Measurements from ENCODE around the gene METAP2. TPM values are rescaled to one million over a fixed set of nuclear protein-coding genes. Genes with fewer than 3 reads are reported as not detected.
A peak's percentile ranks its signal among the peaks of the same experiment; 100 is the strongest.

Gene METAP2
- total and polyA plus RNA-seq, 2 of the 8 experiments (the other 6 are each of a cell fraction or from before 2014, with no cell fraction given): 41.3 to 114 TPM

GRCh38 chr12:95548539-95549391, 74.8 kb downstream of the METAP2 start (continued):
- TF ChIP-seq EGR1 (IDR thresholded peaks at IDR 0.05; ENCODE audit: borderline replicate concordance, low read depth, low read length) (no peak), EZH2 (IDR thresholded peaks at IDR 0.05; ENCODE audit: low read depth, low read length, severe bottlenecking) (no peak), TAF1 (IDR thresholded peaks at IDR 0.05; ENCODE audit: low read depth, low read length) (peak; percentile 64; the same call in 1 of the 2 replicates), FOSL1 (IDR thresholded peaks at IDR 0.05; ENCODE audit: insufficient read depth, low read depth, low read length) (no peak), ZNF274 (IDR thresholded peaks at IDR 0.05; ENCODE audit: borderline replicate concordance, extremely low read depth, low read length) (no peak), CEBPB (IDR thresholded peaks at IDR 0.05; ENCODE audit: low read depth, low read length) (no peak), POU5F1 (IDR thresholded peaks at IDR 0.05; ENCODE audit: low read depth, low read length) (no peak)
- TF ChIP-seq, protein P1, sequence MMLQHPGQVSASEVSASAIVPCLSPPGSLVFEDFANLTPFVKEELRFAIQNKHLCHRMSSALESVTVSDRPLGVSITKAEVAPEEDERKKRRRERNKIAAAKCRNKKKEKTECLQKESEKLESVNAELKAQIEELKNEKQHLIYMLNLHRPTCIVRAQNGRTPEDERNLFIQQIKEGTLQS (IDR thresholded peaks at IDR 0.05; ENCODE audit: insufficient read depth, low read depth, low read length): no peak
- TF ChIP-seq, protein P2, sequence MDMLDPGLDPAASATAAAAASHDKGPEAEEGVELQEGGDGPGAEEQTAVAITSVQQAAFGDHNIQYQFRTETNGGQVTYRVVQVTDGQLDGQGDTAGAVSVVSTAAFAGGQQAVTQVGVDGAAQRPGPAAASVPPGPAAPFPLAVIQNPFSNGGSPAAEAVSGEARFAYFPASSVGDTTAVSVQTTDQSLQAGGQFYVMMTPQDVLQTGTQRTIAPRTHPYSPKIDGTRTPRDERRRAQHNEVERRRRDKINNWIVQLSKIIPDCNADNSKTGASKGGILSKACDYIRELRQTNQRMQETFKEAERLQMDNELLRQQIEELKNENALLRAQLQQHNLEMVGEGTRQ (IDR thresholded peaks at IDR 0.05; ENCODE audit: low read length): no peak

Data from H1 (cell line).